SK-N-SH (cell line): ENCODE measurements around the gene RNASE1. TPM values are rescaled to one million over a fixed set of nuclear protein-coding genes. Genes with fewer than 3 reads are reported as not detected.
A peak's percentile ranks its signal among the peaks of the same experiment; 100 is the strongest.

Source experiments
- CTCF ChIA-PET: fragments of 300-600, 350-600 bp; formaldehyde crosslinking; extraction: SDS; loops from one replicate; lab custom pipeline; 2021; lab: Yijun Ruan, JAX
- POLR2A ChIA-PET: fragments of 350-600 bp; sonication (Branson Sonifier 250); formaldehyde crosslinking; extraction: SDS; loops from one replicate; lab custom pipeline; 2020; ENCODE audit warnings: antibody characterized with exemption, inconsistent platforms; lab: Yijun Ruan, JAX
- DNase-seq: peaks from one replicate; pipeline ENCODE4 v3.0.0; 2012
- H2AFZ ChIP-seq: fragments of 200-600 bp; sonication (generic); 2 replicates; pipeline ENCODE4 v1.8.1; 2016; ENCODE audit warnings: antibody characterized with exemption, mild to moderate bottlenecking, low read depth
- H3F3A ChIP-seq: fragments of 200-600 bp; sonication (generic); replicated peaks from 2 replicates; pipeline ENCODE3; 2016; ENCODE audit warnings: antibody characterized with exemption, mild to moderate bottlenecking; ENCODE audit not compliant: insufficient read depth
- H3K27ac ChIP-seq, 2 experiments: fragments of 200-500 bp in 1 of 2; fragments of 200-600 bp in 1 of 2; sonication (Bioruptor generic) in 1 of 2; sonication (generic), shearing (Covaris generic) in 1 of 2; 2 replicates each; pipeline versions ENCODE4 v1.5.1 to v1.6.1; 2014 to 2016; ENCODE audit warnings: low read depth in 2 of 2, inconsistent platforms in 1 of 2, low read length in 1 of 2, mild to moderate bottlenecking in 1 of 2, mixed read lengths in 1 of 2
- H3K27me3 ChIP-seq: fragments of 200-600 bp; sonication (generic), shearing (Covaris generic); 2 replicates; pipeline ENCODE4 v1.6.1; 2016; ENCODE audit warnings: mixed run types; ENCODE audit not compliant: insufficient read depth
- H3K36me3 ChIP-seq, 2 experiments: fragments of 200-500 bp in 1 of 2; fragments of 200-600 bp in 1 of 2; sonication (Bioruptor generic) in 1 of 2; sonication (generic) in 1 of 2; replicated peaks in 1 of 2; 2 replicates each; pipeline versions ENCODE3 to v1.5.1; 2014 to 2016; ENCODE audit warnings: low read length in 1 of 2, mild to moderate bottlenecking in 1 of 2; ENCODE audit not compliant: insufficient read depth in 2 of 2, control insufficient read depth in 1 of 2
- H3K4me1 ChIP-seq, 2 experiments: fragments of 200-500 bp in 1 of 2; fragments of 200-600 bp in 1 of 2; sonication (Bioruptor generic) in 1 of 2; sonication (generic), shearing (Covaris generic) in 1 of 2; 2 replicates each; pipeline versions ENCODE4 v1.5.1 to v1.6.1; 2014 to 2016; ENCODE audit warnings: low read depth in 1 of 2, low read length in 1 of 2, mixed run types in 1 of 2; ENCODE audit not compliant: insufficient read depth in 2 of 2, control insufficient read depth in 1 of 2
- H3K4me2 ChIP-seq: fragments of 200-600 bp; sonication (generic), shearing (Covaris generic); 2 replicates; pipeline ENCODE4 v1.6.1; 2017; ENCODE audit warnings: mixed run types
- H3K4me3 ChIP-seq, 2 experiments: fragments of 200-500 bp in 1 of 2; fragments of 200-600 bp in 1 of 2; sonication (Bioruptor generic) in 1 of 2; sonication (generic), shearing (Covaris generic) in 1 of 2; 2 replicates each; pipeline versions ENCODE4 v1.5.1 to v1.8.1; 2014 to 2016; ENCODE audit warnings: low read depth in 2 of 2, inconsistent platforms in 1 of 2, low read length in 1 of 2, mild to moderate bottlenecking in 1 of 2, mixed read lengths in 1 of 2, moderate library complexity in 1 of 2
- H3K79me2 ChIP-seq: fragments of 200-600 bp; sonication (generic); 2 replicates; pipeline ENCODE4 v1.8.1; 2017; ENCODE audit warnings: mild to moderate bottlenecking; ENCODE audit not compliant: insufficient read depth
- H3K9ac ChIP-seq: fragments of 200-600 bp; sonication (generic); 2 replicates; pipeline ENCODE4 v1.6.1; 2017; ENCODE audit warnings: mixed run types
- H3K9me2 ChIP-seq: fragments of 200-600 bp; sonication (generic); 2 replicates; pipeline ENCODE4 v1.6.1; 2017; ENCODE audit warnings: mixed run types
- H3K9me3 ChIP-seq: fragments of 200-600 bp; sonication (generic); 2 replicates; pipeline ENCODE4 v1.6.1; 2017; ENCODE audit warnings: mixed run types, mild to moderate bottlenecking, moderate library complexity
- H4K20me1 ChIP-seq: fragments of 200-600 bp; sonication (generic); 2 replicates; pipeline ENCODE4 v1.6.1; 2017; ENCODE audit warnings: mild to moderate bottlenecking, mixed run types; ENCODE audit not compliant: insufficient read depth
- CHD2 ChIP-seq: fragments of 150-350 bp; IDR thresholded peaks from 2 replicates; pipeline ENCODE4 v1.6.1; 2018; ENCODE audit warnings: low read length; ENCODE audit not compliant: partially characterized antibody
- MEF2A ChIP-seq: IDR thresholded peaks from 2 replicates; pipeline ENCODE4 v1.4.0; 2012; ENCODE audit warnings: low read depth, borderline replicate concordance
- MXI1 ChIP-seq: IDR thresholded peaks from 2 replicates; pipeline ENCODE4 v1.6.1; 2012; ENCODE audit warnings: mild to moderate bottlenecking, low read depth, low read length, improper control_type of control experiment
- NFIC ChIP-seq: IDR thresholded peaks from 2 replicates; pipeline ENCODE4 v1.4.0; 2012; ENCODE audit warnings: borderline replicate concordance
- NRF1 ChIP-seq: IDR thresholded peaks from 2 replicates; pipeline ENCODE4 v1.6.1; 2012; ENCODE audit warnings: low read depth, mild to moderate bottlenecking, low read length
- RFX5 ChIP-seq: IDR thresholded peaks from 2 replicates; pipeline ENCODE4 v1.6.1; 2012; ENCODE audit warnings: mild to moderate bottlenecking, improper control_type of control experiment, low read length
- RXRA ChIP-seq: IDR thresholded peaks from 2 replicates; pipeline ENCODE4 v1.4.0; 2012; ENCODE audit warnings: low read depth, mild to moderate bottlenecking, borderline replicate concordance
- SIN3A ChIP-seq: IDR thresholded peaks from 2 replicates; pipeline ENCODE4 v1.6.1; 2012; ENCODE audit warnings: low read depth, mild to moderate bottlenecking, low read length, moderate library complexity, borderline replicate concordance
- TEAD4 ChIP-seq: IDR thresholded peaks from 2 replicates; pipeline ENCODE4 v1.4.0; 2012; ENCODE audit warnings: mild to moderate bottlenecking, borderline replicate concordance; ENCODE audit not compliant: insufficient read depth
- WGBS: methylation state at CpG from one replicate; pipeline ENCODE4 v1.1.6; 2017; ENCODE audit warnings: low lambda C conversion rate; 5-methylcytosine and 5-hydroxymethylcytosine counted together
- polyA plus RNA-seq, 3 experiments: library from polyadenylated mRNA; depleted of rRNA; stranded (reverse); fragments of >200 nt; gene quantifications; 2 replicates each; pipeline ENCODE4 v1.2.3, GENCODE V29; 2012
- TF ChIP-seq, protein P1 (sequence below): fragments of 200-600 bp; sonication (generic); IDR thresholded peaks from 2 replicates; pipeline ENCODE4 v1.6.1; 2017; ENCODE audit warnings: antibody characterized with exemption, mild to moderate bottlenecking, moderate library complexity
- TF ChIP-seq, protein P2 (sequence below): IDR thresholded peaks from 2 replicates; pipeline ENCODE4 v1.4.0; 2012; ENCODE audit warnings: low read depth
- TF ChIP-seq, protein P3 (sequence below): fragments of 150-350 bp; IDR thresholded peaks from 2 replicates; pipeline ENCODE4 v1.6.1; 2017; ENCODE audit warnings: antibody characterized with exemption, low read length, low read depth, borderline replicate concordance
- TF ChIP-seq, protein P4 (sequence below): IDR thresholded peaks from 2 replicates; pipeline ENCODE4 v1.4.0; 2012; ENCODE audit warnings: low read depth, borderline replicate concordance
- TF ChIP-seq, protein P5 (sequence below): IDR thresholded peaks from 2 replicates; pipeline ENCODE4; 2012
- TF ChIP-seq, protein P6 (sequence below): IDR thresholded peaks from 2 replicates; pipeline ENCODE4 v1.4.0; 2012; ENCODE audit warnings: low read depth, borderline replicate concordance

RNASE1 gene
- polyA plus RNA-seq, 1 of the 3 experiments (the other 2 are of a cell fraction) = not detected

DNA sequence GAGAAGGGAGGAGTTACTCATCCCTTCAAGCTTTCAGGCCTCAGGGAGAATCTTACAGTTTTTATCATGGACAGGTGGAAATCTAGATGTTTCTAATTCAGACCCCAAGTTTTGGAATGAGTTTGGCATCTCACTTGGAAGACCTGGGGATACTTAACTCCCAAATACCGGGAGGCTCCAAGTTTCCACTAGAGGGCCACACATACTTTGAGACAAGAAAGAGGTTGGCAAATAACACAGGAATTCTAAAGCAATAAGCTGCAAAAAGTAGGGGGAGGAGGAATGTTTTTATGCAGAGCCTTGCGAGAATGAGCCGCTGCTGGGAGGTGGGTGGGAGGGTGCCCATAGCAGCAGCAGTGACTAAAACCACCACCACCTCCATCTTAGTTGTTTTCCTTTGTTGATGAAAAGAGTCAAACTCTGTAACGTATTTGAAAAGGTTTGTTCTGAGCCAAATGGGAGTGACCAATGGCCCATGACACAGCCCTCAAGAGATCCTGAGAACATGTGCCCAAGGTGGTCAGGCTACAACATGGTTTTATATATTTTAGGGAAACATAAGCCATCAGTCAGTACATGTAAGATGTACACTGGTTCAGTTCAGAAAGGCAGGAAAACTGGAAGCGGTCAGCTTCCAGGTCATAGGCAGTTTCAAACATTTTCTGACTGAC lies 34.2 kb upstream of the RNASE1 start:
- Histone ChIP-seq H3K4me2 (no peak overlapping the region), H3K4me3 (no peak overlapping the region), H3K36me3 (no peaks in the 10 kb centered on the region), H3K27ac (no peak overlapping the region), H3F3A (no peaks in the 10 kb centered on the region), H3K79me2 (no peaks in the 10 kb centered on the region), H3K9ac (no peak overlapping the region), H3K9me3 (no peaks in the 10 kb centered on the region), H3K9me2 (no peaks in the 10 kb centered on the region), H3K4me1 (no peaks in the 10 kb centered on the region), H2AFZ (no peak overlapping the region), H3K27me3 (peaks cover 27% of the 10 kb centered on the region; the same call in 1 of the 2 replicates), H4K20me1 (no peaks in the 10 kb centered on the region)
- ChIA-PET CTCF (no interaction called here), POLR2A (no interaction called here)
- WGBS = 7% methylated on average over 5 of the region's 5 CpGs
- TF ChIP-seq RFX5 = no peak
- TF ChIP-seq, protein P1, sequence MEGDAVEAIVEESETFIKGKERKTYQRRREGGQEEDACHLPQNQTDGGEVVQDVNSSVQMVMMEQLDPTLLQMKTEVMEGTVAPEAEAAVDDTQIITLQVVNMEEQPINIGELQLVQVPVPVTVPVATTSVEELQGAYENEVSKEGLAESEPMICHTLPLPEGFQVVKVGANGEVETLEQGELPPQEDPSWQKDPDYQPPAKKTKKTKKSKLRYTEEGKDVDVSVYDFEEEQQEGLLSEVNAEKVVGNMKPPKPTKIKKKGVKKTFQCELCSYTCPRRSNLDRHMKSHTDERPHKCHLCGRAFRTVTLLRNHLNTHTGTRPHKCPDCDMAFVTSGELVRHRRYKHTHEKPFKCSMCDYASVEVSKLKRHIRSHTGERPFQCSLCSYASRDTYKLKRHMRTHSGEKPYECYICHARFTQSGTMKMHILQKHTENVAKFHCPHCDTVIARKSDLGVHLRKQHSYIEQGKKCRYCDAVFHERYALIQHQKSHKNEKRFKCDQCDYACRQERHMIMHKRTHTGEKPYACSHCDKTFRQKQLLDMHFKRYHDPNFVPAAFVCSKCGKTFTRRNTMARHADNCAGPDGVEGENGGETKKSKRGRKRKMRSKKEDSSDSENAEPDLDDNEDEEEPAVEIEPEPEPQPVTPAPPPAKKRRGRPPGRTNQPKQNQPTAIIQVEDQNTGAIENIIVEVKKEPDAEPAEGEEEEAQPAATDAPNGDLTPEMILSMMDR = peak; percentile 39
- no peak for DNase-seq

DNA sequence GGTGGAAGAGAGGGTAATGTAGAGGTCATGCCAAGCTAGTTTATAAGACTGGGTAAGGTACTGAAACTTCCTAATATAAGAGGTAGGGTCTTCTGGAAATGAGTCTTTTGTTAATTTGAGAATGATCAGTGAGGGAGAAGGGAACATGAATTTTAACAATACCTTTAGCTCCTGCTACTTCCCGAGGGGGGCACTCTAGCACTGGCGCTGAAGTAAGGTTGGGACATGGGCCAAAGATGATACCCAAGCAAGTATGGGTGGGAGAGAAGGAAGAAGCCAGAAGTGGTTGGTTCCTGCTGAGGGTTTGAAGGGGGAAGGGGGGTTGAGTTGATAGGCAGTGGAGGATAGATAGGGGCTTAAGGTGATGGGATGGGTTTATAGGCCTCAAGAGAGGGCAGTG lies 32.3 kb upstream of the RNASE1 start:
- CTCF ChIA-PET = no interaction called here
- Histone ChIP-seq H3K27ac (no peak overlapping the region), H3K4me2 (no peak overlapping the region), H3K4me1 (no peaks in the 10 kb centered on the region), H2AFZ (no peak overlapping the region), H3K9me2 (no peaks in the 10 kb centered on the region), H3K27me3 (peaks cover 15% of the 10 kb centered on the region; the same call in 1 of the 2 replicates), H3F3A (no peaks in the 10 kb centered on the region), H3K79me2 (no peaks in the 10 kb centered on the region), H3K9me3 (no peaks in the 10 kb centered on the region), H3K9ac (no peak overlapping the region), H3K36me3 (no peaks in the 10 kb centered on the region), H4K20me1 (no peaks in the 10 kb centered on the region), H3K4me3 (no peak overlapping the region)
- POLR2A ChIA-PET = no interaction called here
- 4% methylated on average over 2 of the region's 2 CpGs for WGBS
- DNase-seq = no peak
- TF ChIP-seq SIN3A (no peak), MEF2A (no peak), CHD2 (no peak), TEAD4 (no peak), MXI1 (no peak), RFX5 (no peak), NRF1 (no peak), NFIC (no peak), RXRA (no peak)
- TF ChIP-seq, protein P2, sequence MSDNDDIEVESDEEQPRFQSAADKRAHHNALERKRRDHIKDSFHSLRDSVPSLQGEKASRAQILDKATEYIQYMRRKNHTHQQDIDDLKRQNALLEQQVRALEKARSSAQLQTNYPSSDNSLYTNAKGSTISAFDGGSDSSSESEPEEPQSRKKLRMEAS = no peak
- TF ChIP-seq, protein P3, sequence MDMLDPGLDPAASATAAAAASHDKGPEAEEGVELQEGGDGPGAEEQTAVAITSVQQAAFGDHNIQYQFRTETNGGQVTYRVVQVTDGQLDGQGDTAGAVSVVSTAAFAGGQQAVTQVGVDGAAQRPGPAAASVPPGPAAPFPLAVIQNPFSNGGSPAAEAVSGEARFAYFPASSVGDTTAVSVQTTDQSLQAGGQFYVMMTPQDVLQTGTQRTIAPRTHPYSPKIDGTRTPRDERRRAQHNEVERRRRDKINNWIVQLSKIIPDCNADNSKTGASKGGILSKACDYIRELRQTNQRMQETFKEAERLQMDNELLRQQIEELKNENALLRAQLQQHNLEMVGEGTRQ = no peak
- TF ChIP-seq, protein P4, sequence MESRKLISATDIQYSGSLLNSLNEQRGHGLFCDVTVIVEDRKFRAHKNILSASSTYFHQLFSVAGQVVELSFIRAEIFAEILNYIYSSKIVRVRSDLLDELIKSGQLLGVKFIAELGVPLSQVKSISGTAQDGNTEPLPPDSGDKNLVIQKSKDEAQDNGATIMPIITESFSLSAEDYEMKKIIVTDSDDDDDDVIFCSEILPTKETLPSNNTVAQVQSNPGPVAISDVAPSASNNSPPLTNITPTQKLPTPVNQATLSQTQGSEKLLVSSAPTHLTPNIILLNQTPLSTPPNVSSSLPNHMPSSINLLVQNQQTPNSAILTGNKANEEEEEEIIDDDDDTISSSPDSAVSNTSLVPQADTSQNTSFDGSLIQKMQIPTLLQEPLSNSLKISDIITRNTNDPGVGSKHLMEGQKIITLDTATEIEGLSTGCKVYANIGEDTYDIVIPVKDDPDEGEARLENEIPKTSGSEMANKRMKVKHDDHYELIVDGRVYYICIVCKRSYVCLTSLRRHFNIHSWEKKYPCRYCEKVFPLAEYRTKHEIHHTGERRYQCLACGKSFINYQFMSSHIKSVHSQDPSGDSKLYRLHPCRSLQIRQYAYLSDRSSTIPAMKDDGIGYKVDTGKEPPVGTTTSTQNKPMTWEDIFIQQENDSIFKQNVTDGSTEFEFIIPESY = no peak
- TF ChIP-seq, protein P5, sequence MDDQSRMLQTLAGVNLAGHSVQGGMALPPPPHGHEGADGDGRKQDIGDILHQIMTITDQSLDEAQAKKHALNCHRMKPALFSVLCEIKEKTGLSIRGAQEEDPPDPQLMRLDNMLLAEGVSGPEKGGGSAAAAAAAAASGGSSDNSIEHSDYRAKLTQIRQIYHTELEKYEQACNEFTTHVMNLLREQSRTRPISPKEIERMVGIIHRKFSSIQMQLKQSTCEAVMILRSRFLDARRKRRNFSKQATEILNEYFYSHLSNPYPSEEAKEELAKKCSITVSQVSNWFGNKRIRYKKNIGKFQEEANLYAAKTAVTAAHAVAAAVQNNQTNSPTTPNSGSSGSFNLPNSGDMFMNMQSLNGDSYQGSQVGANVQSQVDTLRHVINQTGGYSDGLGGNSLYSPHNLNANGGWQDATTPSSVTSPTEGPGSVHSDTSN = no peak
- TF ChIP-seq, protein P6, sequence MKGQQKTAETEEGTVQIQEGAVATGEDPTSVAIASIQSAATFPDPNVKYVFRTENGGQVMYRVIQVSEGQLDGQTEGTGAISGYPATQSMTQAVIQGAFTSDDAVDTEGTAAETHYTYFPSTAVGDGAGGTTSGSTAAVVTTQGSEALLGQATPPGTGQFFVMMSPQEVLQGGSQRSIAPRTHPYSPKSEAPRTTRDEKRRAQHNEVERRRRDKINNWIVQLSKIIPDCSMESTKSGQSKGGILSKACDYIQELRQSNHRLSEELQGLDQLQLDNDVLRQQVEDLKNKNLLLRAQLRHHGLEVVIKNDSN = no peak
- TF ChIP-seq, protein P1 = no peak
